WTC11 (cell line): Measurements from ENCODE around the gene FAM3B. TPM values are rescaled to one million over a fixed set of nuclear protein-coding genes. Genes with fewer than 3 reads are reported as not detected.
"Not testable (repeated sequence)": the region's sequence is repeated elsewhere in the genome, so short reads cannot be mapped to it uniquely, and the experiment has no call there.

Experiments
- ATAC-seq: fragments of 200-7000 bp; cut with Tn5 transposase; 2 replicates; pipeline ENCODE4 v1.10.0; 2021; ENCODE audit warnings: mild to moderate bottlenecking, moderate library complexity
- CTCF ChIA-PET: fragments of 300-600 bp; sonication (Branson Sonifier 250); formaldehyde crosslinking; loops from one replicate; lab custom pipeline; 2021; ENCODE audit warnings: antibody characterized with exemption; lab: Charles Lee
- POLR2A ChIA-PET: fragments of 350-600 bp; sonication (Branson Sonifier 250); formaldehyde crosslinking; loops from one replicate; lab custom pipeline; 2021; ENCODE audit warnings: antibody characterized with exemption; lab: Charles Lee
- DNase-seq: peaks from one replicate; pipeline ENCODE4 v3.0.0; 2021; ENCODE audit warnings: low spot score
- H3K27ac Mint-ChIP-seq: 2 replicates; pipeline ENCODE4 v1.8.0; 2021; ENCODE audit warnings: mixed read lengths
- H3K27me3 Mint-ChIP-seq: 2 replicates; pipeline ENCODE4 v1.8.0; 2021; ENCODE audit warnings: low read depth, mild to moderate bottlenecking, moderate library complexity, mixed read lengths
- H3K36me3 Mint-ChIP-seq: 2 replicates; pipeline ENCODE4 v1.8.0; 2021; ENCODE audit warnings: mixed read lengths
- H3K4me1 Mint-ChIP-seq: 2 replicates; pipeline ENCODE4 v1.8.0; 2022; ENCODE audit warnings: mixed read lengths
- H3K4me3 Mint-ChIP-seq: 2 replicates; pipeline ENCODE4 v1.8.0; 2021; ENCODE audit warnings: mild to moderate bottlenecking, moderate library complexity, mixed read lengths
- H3K9me3 Mint-ChIP-seq: 2 replicates; pipeline ENCODE4 v1.8.0; 2021; ENCODE audit warnings: mixed read lengths
- CREB1 ChIP-seq: sonication (generic); formaldehyde crosslinking; IDR thresholded peaks from 2 replicates; pipeline ENCODE4 v1.8.0; 2023; ENCODE audit warnings: mild to moderate bottlenecking, missing genetic modification reagents
- ESRRA ChIP-seq: sonication (generic); formaldehyde crosslinking; IDR thresholded peaks from 2 replicates; pipeline ENCODE4 v1.8.1; 2022; ENCODE audit warnings: mild to moderate bottlenecking, missing genetic modification reagents, borderline replicate concordance
- FOXK1 ChIP-seq: sonication (generic); formaldehyde crosslinking; IDR thresholded peaks from 2 replicates; pipeline ENCODE4 v1.8.0; 2022; ENCODE audit warnings: mild to moderate bottlenecking, moderate library complexity, missing genetic modification reagents
- GABPB1 ChIP-seq: sonication (generic); formaldehyde crosslinking; IDR thresholded peaks from 2 replicates; pipeline ENCODE4 v1.8.1; 2023; ENCODE audit warnings: mild to moderate bottlenecking, missing genetic modification reagents
- IRF2 ChIP-seq: sonication (generic); formaldehyde crosslinking; IDR thresholded peaks from 2 replicates; pipeline ENCODE4 v1.8.0; 2022; ENCODE audit warnings: low read depth, missing genetic modification reagents, borderline replicate concordance
- NR2C2 ChIP-seq: sonication (generic); formaldehyde crosslinking; IDR thresholded peaks from 2 replicates; pipeline ENCODE4 v1.8.0; 2022; ENCODE audit warnings: mild to moderate bottlenecking, missing genetic modification reagents
- PRRX2 ChIP-seq: fragments of 250-450 bp; sonication (Bioruptor Pico); IDR thresholded peaks from 2 replicates; pipeline ENCODE4 v1.8.0; 2021; ENCODE audit warnings: mild to moderate bottlenecking
- RORB ChIP-seq: fragments of 250-450 bp; sonication (Bioruptor Pico); IDR thresholded peaks from 2 replicates; pipeline ENCODE4 v1.9.0; 2021; ENCODE audit warnings: mild to moderate bottlenecking
- SMAD3 ChIP-seq: sonication (generic); formaldehyde crosslinking; IDR thresholded peaks from 2 replicates; pipeline ENCODE4 v1.8.0; 2022; ENCODE audit warnings: missing genetic modification reagents, mild to moderate bottlenecking, borderline replicate concordance
- SMAD4 ChIP-seq: sonication (generic); formaldehyde crosslinking; IDR thresholded peaks from 2 replicates; pipeline ENCODE4 v1.8.0; 2022; ENCODE audit warnings: mild to moderate bottlenecking, missing genetic modification reagents
- SP1 ChIP-seq: sonication (generic); formaldehyde crosslinking; conservative IDR thresholded peaks from 2 replicates; pipeline ENCODE4 v1.8.1; 2022; ENCODE audit warnings: missing genetic modification reagents
- TP53 ChIP-seq: sonication (generic); formaldehyde crosslinking; IDR thresholded peaks from 2 replicates; pipeline ENCODE4 v1.8.1; 2023; ENCODE audit warnings: mild to moderate bottlenecking, missing genetic modification reagents
- ZNF121 ChIP-seq: sonication (generic); formaldehyde crosslinking; IDR thresholded peaks from 2 replicates; pipeline ENCODE4 v1.8.0; 2023; ENCODE audit warnings: missing genetic modification reagents
- ZNF138 ChIP-seq: sonication (generic); formaldehyde crosslinking; conservative IDR thresholded peaks from 2 replicates; pipeline ENCODE4 v1.8.1; 2022; ENCODE audit warnings: mild to moderate bottlenecking, moderate library complexity, missing genetic modification reagents
- ZNF232 ChIP-seq: sonication (generic); formaldehyde crosslinking; IDR thresholded peaks from 2 replicates; pipeline ENCODE4 v1.8.0; 2022; ENCODE audit warnings: mild to moderate bottlenecking, missing genetic modification reagents
- ZNF263 ChIP-seq: sonication (generic); formaldehyde crosslinking; IDR thresholded peaks from 2 replicates; pipeline ENCODE4 v1.8.1; 2022; ENCODE audit warnings: low read depth, mild to moderate bottlenecking, moderate library complexity, missing genetic modification reagents
- ZNF396 ChIP-seq: fragments of 250-450 bp; sonication (Bioruptor Pico); IDR thresholded peaks from 2 replicates; pipeline ENCODE4 v1.8.0; 2021; ENCODE audit warnings: mild to moderate bottlenecking, moderate library complexity, borderline replicate concordance
- ZNF423 ChIP-seq: fragments of 250-450 bp; sonication (Bioruptor Pico); IDR thresholded peaks from 2 replicates; pipeline ENCODE4 v2.1.2; 2022; ENCODE audit warnings: mild to moderate bottlenecking, moderate library complexity
- total RNA-seq: library from RNA; stranded (reverse); gene quantifications from 3 replicates; pipeline ENCODE4 v1.2.3, GENCODE V29; 2021
- TF ChIP-seq, protein P1 (sequence below): sonication (generic); formaldehyde crosslinking; IDR thresholded peaks from 2 replicates; pipeline ENCODE4 v1.8.1; 2022; ENCODE audit warnings: missing genetic modification reagents, borderline replicate concordance
- TF ChIP-seq, protein P2 (sequence below): fragments of 250-450 bp; sonication (Bioruptor Pico); IDR thresholded peaks from 2 replicates; pipeline ENCODE4 v2.1.2; 2022; ENCODE audit warnings: mild to moderate bottlenecking, moderate library complexity
- TF ChIP-seq, protein P3 (sequence below): sonication (generic); formaldehyde crosslinking; IDR thresholded peaks from 2 replicates; pipeline ENCODE4 v1.8.0; 2022; ENCODE audit warnings: mild to moderate bottlenecking, missing genetic modification reagents
- TF ChIP-seq, protein P4 (sequence below): sonication (generic); formaldehyde crosslinking; IDR thresholded peaks from 2 replicates; pipeline ENCODE4 v1.8.1; 2023; ENCODE audit warnings: mild to moderate bottlenecking, missing genetic modification reagents

Gene FAM3B
- total RNA-seq, 1 experiment from 2014 or later, result 1.4 TPM

DNA sequence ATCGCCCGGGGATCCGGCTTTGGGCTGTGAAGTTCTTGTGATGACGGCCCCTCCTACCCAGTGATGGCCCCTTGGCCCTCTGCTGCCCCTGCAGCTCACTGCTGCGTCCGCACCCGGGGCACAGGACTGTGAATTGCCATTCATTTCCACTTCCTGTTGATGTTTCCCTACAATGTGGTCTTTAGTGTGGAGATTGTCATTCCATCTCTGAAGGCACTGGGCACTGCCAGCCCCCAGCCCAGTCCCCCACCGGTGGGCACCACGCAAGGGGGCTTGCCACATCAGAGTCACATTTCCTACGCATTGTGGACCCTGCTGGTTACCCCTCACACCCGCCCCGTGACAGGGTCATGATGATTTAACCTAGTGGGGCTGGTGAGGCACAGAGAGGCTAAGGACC is 42.7 kb downstream of the FAM3B start (continued):
- TF ChIP-seq IRF2, result no peak
- TF ChIP-seq GABPB1, result no peak

DNA sequence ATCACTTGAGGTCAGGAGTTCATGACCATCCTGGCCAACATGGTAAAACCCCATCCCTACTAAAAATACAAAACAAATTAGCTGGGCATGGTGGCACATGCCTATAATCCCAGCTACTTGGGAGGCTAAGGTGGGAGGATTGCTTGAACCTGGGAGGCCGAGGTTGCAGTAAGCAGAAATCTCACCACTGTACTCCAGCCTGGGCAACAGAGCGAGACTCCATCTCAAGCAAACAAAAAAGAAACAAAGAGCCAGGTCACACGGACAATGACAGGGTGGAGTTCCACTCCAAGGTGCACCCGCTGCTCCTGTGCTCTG is 43.1 kb downstream of the FAM3B start:
- ATAC-seq, H3K36me3 Mint-ChIP-seq, POLR2A ChIA-PET, H3K4me3 Mint-ChIP-seq, H3K27me3 Mint-ChIP-seq, H3K9me3 Mint-ChIP-seq, H3K27ac Mint-ChIP-seq, DNase-seq: not testable (repeated sequence)
- CTCF ChIA-PET, result interaction anchor here (1.0 to 3.1 kb wide), 13 partner anchors 9 to 204 kb away, joined by 3 to 76 read pairs (median 4); no protein-coding TSS in a partner anchor
- TF ChIP-seq ZNF121 (CRISPR knock-in tag) (peak; percentile 89), ZNF423 (CRISPR knock-in tag) (0 out of 2 replicates have a peak, but pooled peaks have one; percentile 11)
- H3K4me1 Mint-ChIP-seq, result peaks cover 18% of the 10 kb centered on the region

DNA sequence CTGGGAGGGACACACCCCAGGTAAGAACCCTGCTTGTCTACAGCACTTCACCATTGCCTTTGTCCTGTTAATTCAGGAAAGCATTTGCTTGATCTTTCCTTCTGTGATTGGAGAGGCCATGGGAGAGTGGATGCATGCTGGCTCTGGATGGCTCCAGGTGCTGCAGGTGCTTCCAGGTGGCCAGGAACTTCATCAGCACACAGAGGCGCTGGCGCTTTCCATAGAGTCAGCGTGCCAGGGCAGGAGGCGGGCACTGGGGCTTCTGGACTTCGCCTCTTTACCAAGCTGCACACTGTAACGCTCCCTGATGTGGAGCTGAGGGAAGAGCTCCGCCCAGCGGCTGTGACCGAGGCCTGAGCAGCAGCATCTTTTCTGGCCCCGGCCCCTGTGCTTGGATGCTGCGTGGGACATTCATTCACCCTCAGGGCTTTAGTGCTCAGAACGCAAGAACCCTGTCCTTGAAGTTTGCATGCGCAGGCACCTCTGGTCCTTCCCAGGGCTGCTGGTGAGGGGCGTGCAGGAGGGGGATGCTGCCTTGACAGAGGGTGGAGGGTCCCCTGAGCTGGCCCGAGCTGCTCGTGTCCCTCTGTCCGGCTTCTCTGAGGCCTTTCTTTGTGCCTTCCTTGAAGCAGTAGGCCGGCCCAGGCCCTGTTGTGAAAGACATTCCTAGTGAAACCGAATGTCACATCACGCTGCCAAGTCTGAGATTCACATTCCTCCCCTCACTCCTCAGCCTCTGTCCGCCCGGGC is 43.6 kb downstream of the FAM3B start:
- CTCF ChIA-PET, result interaction anchor here (0.8 to 3.1 kb wide), 11 partner anchors 9 to 238 kb away, joined by 3 to 76 read pairs (median 4); no protein-coding TSS in a partner anchor
- ATAC-seq (peak; percentile 60), DNase-seq (peak; percentile 28)
- Mint-ChIP-seq H3K36me3 (no peaks in the 10 kb centered on the region), H3K27me3 (no peaks in the 10 kb centered on the region), H3K27ac (no peak overlapping the region), H3K4me3 (no peak overlapping the region), H3K9me3 (no peaks in the 10 kb centered on the region), H3K4me1 (peaks cover 18% of the 10 kb centered on the region)
- no peak for TF ChIP-seq TP53 (CRISPR knock-in tag)
- TF ChIP-seq FOXK1, result no peak
- TF ChIP-seq, protein P1, sequence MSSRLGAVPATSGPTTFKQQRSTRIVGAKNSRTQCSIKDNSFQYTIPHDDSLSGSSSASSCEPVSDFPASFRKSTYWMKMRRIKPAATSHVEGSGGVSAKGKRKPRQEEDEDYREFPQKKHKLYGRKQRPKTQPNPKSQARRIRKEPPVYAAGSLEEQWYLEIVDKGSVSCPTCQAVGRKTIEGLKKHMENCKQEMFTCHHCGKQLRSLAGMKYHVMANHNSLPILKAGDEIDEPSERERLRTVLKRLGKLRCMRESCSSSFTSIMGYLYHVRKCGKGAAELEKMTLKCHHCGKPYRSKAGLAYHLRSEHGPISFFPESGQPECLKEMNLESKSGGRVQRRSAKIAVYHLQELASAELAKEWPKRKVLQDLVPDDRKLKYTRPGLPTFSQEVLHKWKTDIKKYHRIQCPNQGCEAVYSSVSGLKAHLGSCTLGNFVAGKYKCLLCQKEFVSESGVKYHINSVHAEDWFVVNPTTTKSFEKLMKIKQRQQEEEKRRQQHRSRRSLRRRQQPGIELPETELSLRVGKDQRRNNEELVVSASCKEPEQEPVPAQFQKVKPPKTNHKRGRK (CRISPR knock-in tag), result no peak
- TF ChIP-seq ZNF138 (CRISPR knock-in tag), result no peak
- no peak for TF ChIP-seq SMAD3 (CRISPR knock-in tag)
- no peak for TF ChIP-seq PRRX2 (CRISPR knock-in tag)
- TF ChIP-seq ESRRA, result no peak
- TF ChIP-seq, protein P2, sequence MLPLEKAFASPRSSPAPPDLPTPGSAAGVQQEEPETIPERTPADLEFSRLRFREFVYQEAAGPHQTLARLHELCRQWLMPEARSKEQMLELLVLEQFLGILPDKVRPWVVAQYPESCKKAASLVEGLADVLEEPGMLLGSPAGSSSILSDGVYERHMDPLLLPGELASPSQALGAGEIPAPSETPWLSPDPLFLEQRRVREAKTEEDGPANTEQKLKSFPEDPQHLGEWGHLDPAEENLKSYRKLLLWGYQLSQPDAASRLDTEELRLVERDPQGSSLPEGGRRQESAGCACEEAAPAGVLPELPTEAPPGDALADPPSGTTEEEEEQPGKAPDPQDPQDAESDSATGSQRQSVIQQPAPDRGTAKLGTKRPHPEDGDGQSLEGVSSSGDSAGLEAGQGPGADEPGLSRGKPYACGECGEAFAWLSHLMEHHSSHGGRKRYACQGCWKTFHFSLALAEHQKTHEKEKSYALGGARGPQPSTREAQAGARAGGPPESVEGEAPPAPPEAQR (CRISPR knock-in tag), result no peak
- TF ChIP-seq SP1 (CRISPR knock-in tag), result no peak
- no peak for TF ChIP-seq RORB (CRISPR knock-in tag)
- TF ChIP-seq SMAD4 (CRISPR knock-in tag), result no peak
- TF ChIP-seq, protein P3, sequence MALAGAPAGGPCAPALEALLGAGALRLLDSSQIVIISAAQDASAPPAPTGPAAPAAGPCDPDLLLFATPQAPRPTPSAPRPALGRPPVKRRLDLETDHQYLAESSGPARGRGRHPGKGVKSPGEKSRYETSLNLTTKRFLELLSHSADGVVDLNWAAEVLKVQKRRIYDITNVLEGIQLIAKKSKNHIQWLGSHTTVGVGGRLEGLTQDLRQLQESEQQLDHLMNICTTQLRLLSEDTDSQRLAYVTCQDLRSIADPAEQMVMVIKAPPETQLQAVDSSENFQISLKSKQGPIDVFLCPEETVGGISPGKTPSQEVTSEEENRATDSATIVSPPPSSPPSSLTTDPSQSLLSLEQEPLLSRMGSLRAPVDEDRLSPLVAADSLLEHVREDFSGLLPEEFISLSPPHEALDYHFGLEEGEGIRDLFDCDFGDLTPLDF (CRISPR knock-in tag), result no peak
- no peak for TF ChIP-seq ZNF396
- TF ChIP-seq NR2C2 (CRISPR knock-in tag), result no peak
- no peak for TF ChIP-seq ZNF232 (CRISPR knock-in tag)
- no peak for TF ChIP-seq CREB1 (CRISPR knock-in tag)
- TF ChIP-seq ZNF263 (CRISPR knock-in tag), result no peak
- TF ChIP-seq, protein P4, sequence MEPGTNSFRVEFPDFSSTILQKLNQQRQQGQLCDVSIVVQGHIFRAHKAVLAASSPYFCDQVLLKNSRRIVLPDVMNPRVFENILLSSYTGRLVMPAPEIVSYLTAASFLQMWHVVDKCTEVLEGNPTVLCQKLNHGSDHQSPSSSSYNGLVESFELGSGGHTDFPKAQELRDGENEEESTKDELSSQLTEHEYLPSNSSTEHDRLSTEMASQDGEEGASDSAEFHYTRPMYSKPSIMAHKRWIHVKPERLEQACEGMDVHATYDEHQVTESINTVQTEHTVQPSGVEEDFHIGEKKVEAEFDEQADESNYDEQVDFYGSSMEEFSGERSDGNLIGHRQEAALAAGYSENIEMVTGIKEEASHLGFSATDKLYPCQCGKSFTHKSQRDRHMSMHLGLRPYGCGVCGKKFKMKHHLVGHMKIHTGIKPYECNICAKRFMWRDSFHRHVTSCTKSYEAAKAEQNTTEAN (CRISPR knock-in tag), result no peak
- POLR2A ChIA-PET, result no interaction called here
